Retinal pigment epithelial cell (primary cell): ENCODE data around the gene CXorf38.
A peak's percentile ranks its signal among the peaks of the same experiment; 100 is the strongest.
"Not testable (repeated sequence)": the region's sequence is repeated elsewhere in the genome, so short reads cannot be mapped to it uniquely, and the experiment has no call there.

Source experiments
- DNase-seq: peaks from one replicate; pipeline ENCODE4 v3.0.0-alpha.2; 2010; ENCODE audit warnings: low read depth
- H3K4me3 ChIP-seq: 2 replicates; pipeline ENCODE4 v1.5.1; 2011; ENCODE audit warnings: mild to moderate bottlenecking, low read length, control low read depth, moderate library complexity
- TF ChIP-seq, protein P1 (sequence below): conservative IDR thresholded peaks from 2 replicates; pipeline ENCODE4 v1.5.1; 2011; ENCODE audit warnings: low read depth, low read length, control low read depth, inconsistent platforms

Gene CXorf38

GRCh38 chrX:40612511-40612910 lies 34.9 kb downstream of the CXorf38 start:
- TF ChIP-seq, protein P1, sequence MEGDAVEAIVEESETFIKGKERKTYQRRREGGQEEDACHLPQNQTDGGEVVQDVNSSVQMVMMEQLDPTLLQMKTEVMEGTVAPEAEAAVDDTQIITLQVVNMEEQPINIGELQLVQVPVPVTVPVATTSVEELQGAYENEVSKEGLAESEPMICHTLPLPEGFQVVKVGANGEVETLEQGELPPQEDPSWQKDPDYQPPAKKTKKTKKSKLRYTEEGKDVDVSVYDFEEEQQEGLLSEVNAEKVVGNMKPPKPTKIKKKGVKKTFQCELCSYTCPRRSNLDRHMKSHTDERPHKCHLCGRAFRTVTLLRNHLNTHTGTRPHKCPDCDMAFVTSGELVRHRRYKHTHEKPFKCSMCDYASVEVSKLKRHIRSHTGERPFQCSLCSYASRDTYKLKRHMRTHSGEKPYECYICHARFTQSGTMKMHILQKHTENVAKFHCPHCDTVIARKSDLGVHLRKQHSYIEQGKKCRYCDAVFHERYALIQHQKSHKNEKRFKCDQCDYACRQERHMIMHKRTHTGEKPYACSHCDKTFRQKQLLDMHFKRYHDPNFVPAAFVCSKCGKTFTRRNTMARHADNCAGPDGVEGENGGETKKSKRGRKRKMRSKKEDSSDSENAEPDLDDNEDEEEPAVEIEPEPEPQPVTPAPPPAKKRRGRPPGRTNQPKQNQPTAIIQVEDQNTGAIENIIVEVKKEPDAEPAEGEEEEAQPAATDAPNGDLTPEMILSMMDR = no peak
- no peak overlapping the region for H3K4me3 ChIP-seq
- no peak for DNase-seq

DNA sequence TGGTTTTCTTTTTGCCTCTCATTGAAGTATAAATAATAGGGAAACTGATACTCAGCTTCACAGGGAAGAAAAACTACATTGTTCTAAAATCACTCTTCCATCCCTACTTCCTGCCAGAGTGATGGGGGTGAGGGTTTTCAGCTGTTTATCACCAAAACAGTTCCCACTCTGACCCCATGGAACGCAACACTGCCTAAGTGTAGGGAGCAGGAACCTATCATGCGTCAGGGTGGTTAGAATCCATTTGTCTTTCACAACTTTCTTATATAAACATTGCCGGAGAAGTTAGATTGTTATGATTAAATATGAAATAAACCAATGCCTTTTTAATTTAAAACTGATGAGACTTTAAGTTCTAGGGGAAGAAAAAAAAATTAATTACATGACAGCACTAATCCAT lies 40.0 kb downstream of the CXorf38 start:
- H3K4me3 ChIP-seq = no peak overlapping the region
- no peak for DNase-seq
- TF ChIP-seq, protein P1 = no peak

DNA sequence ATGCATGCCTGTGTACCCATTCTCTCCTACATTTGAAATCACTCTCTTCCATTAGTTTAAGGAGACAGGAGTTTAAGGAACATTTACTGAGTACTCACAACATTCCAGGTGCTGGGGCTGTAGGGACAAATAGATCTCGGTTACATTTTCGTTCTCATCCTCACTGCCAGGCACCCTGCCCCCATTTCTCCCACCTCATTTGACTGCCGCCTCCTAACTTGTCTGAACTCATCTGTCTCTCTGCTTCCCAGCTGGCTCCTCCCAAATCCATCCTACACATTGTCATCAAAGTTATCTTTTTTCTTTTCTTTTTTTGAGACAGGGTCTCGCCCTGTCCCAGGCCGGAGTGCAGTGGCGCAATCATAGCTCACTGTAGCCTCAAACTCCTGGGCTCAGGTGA lies 43.9 kb downstream of the CXorf38 start:
- H3K4me3 ChIP-seq = no peak overlapping the region
- TF ChIP-seq, protein P1 = no peak
- DNase-seq = no peak

DNA sequence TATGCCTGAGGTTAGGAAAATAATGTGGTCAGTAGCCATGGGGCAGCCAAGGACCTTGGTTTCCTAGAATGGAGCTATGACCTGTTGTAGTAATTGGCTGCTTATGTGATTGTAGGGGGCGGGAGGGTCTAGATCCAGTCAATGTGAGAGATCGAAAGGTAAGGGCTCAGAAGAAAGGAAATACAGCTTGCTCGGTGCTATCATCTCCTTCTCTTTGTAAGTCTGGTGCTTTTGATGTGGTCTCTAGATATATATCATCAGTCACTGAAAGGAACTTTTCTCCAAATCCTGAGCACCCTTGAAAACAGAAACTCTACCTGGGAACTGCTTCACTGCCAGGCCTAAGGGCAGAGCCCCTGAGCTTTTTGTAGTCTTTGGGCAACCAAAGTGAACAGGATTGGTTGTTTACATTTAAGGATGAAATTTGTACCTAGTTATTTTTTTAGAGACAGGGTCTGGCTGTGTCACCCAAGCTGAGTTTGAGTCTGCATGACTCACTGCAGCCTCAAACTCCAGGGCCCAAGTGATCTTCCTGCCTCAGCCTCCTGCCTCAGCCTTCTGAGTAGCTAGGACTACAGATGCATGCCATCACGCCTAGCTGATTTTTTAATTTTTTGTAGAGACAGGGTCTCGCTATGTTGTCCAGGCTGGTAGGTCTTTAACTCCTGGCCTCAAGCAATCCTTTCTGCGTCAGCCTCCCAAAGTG lies 57.6 kb downstream of the CXorf38 start:
- DNase-seq, H3K4me3 ChIP-seq: not testable (repeated sequence)

- DNase-seq, H3K4me3 ChIP-seq: not testable (repeated sequence)
Observed at GRCh38 chrX:40587623-40588022, 59.7 kb downstream of the CXorf38 start.

DNA sequence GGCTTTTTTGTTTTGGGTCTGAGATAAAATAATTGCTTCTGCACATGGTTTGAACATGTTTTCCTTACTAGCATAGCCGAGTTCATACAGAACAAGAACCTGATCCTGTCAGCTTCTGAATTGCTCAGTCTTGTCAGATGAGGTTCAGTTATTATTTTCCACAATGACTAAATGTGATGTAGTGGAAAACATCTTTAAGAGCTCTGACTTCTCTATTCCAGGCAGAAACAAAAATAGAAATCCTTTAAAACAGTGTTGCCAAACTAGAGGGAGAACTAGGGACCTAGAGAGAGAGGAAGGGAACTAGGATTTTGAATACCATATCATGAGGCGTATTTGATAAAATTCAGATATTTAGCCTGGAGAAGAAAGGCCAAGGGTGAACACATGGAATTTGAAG lies 64.5 kb downstream of the CXorf38 start:
- no peak for DNase-seq
- TF ChIP-seq, protein P1 = no peak

DNA sequence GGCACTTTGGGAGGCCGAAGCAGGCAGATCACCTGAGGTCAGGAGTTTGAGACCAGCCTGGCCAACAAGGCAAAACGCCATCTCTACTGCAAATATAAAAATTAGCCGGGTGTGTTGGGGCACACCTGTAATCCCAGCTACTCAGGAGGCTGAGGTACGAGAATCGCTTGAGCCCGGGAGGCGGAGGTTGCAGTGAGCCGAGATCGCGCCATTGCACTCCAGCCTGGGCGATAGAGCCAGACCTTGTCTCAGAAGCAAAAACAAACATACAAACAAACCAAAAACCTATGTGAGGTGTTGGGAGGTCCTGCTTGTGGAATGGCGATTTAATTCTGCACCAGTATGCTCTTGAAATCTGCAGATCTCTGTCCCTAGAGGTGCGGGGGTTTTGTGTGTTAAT lies 65.2 kb downstream of the CXorf38 start:
- not testable (repeated sequence) for H3K4me3 ChIP-seq, DNase-seq

More for the DNA sequence above, 64.5 kb downstream of the CXorf38 start:
- no peak overlapping the region for H3K4me3 ChIP-seq

DNA sequence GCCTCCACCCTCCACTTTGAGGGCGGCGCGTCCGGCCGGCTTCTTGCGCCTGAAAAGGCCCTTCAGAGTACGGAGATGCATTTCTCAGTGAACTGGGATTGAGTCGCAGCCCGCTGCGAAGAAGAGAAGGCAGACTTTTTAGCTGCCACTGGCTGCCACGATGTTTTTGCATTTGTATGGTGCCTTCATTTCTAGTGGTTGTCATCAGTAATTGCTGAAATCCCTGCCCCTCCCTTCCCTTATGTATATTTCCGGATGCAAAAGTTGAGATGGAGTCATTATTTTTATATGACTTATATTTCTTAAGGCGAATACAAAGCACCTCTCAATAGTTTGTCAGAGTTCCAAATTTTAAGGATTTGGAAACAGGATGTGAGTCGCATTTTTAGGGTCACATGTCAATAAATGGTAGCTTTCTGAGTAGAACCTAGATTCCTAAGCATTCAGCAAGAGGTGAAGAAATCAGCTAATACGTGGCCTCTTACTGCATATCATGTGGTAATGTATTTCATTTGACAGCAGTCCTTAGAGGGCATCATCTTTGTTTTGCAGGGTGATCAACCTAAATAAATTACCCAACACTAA lies 65.9 kb downstream of the CXorf38 start:
- TF ChIP-seq, protein P1 = no peak
- no peak for DNase-seq
- peak overlapping the region; percentile 81 for H3K4me3 ChIP-seq
